Hippocampal formation (tissue), 2 donors: ENCODE measurements around the gene PTPRO.

Experiments
- DNase-seq, 2 donors: peaks; one replicate each; lab custom pipeline; 2025; lab: John Stamatoyannopoulos, UW

Gene PTPRO

GRCh38 chr12:15526033-15526432 lies 203.7 kb downstream of the PTPRO start:
- DNase-seq = no peak

GRCh38 chr12:15527201-15528080 lies 205.1 kb downstream of the PTPRO start:
- DNase-seq = peak; percentile 16 to 69

- no peak for DNase-seq
Measured at GRCh38 chr12:15528666-15529065, 206.4 kb downstream of the PTPRO start.

GRCh38 chr12:15530361-15530760 lies 208.1 kb downstream of the PTPRO start:
- DNase-seq = no peak

GRCh38 chr12:15532364-15532977 lies 210.2 kb downstream of the PTPRO start:
- DNase-seq = peak in 1 of 2 donors; percentile 22

- no peak for DNase-seq
Measured at GRCh38 chr12:15534322-15534721, 212.0 kb downstream of the PTPRO start.

GRCh38 chr12:15534874-15535273 lies 212.6 kb downstream of the PTPRO start:
- no peak for DNase-seq

- no peak for DNase-seq
Measured at GRCh38 chr12:15535352-15535781, 213.1 kb downstream of the PTPRO start.

- no peak for DNase-seq
Measured at GRCh38 chr12:15536446-15536845, 214.1 kb downstream of the PTPRO start.

GRCh38 chr12:15538881-15539280 lies 216.6 kb downstream of the PTPRO start:
- DNase-seq = no peak

- no peak for DNase-seq
Measured at GRCh38 chr12:15540005-15540404, 217.7 kb downstream of the PTPRO start.

GRCh38 chr12:15540469-15540872 lies 218.2 kb downstream of the PTPRO start:
- DNase-seq = no peak

GRCh38 chr12:15541996-15542631 lies 219.8 kb downstream of the PTPRO start:
- no peak for DNase-seq

GRCh38 chr12:15543347-15543746 lies 221.0 kb downstream of the PTPRO start:
- no peak for DNase-seq

GRCh38 chr12:15544589-15544988 lies 222.3 kb downstream of the PTPRO start:
- DNase-seq = no peak

- DNase-seq = no peak
Measured at GRCh38 chr12:15545334-15545733, 223.0 kb downstream of the PTPRO start.

GRCh38 chr12:15546102-15546701 lies 223.9 kb downstream of the PTPRO start:
- no peak for DNase-seq

- DNase-seq = no peak
Measured at GRCh38 chr12:15547063-15547462, 224.8 kb downstream of the PTPRO start.

GRCh38 chr12:15547691-15548090 lies 225.4 kb downstream of the PTPRO start:
- no peak for DNase-seq

GRCh38 chr12:15550793-15551192 lies 228.5 kb downstream of the PTPRO start:
- no peak for DNase-seq

GRCh38 chr12:15555446-15555845 lies 233.1 kb downstream of the PTPRO start:
- DNase-seq = no peak

- DNase-seq = no peak
Measured at GRCh38 chr12:15556411-15557102, 234.2 kb downstream of the PTPRO start.
